Mesendoderm (in vitro differentiated cells): ENCODE data around the gene MAN1A2.

ENCODE experiments used
- DNase-seq: peaks from one replicate; pipeline ENCODE4 v3.0.0; 2013
- H2AK5ac ChIP-seq: 2 replicates; pipeline ENCODE4 v1.6.1; 2013; ENCODE audit warnings: low read length, inconsistent platforms
- H2BK120ac ChIP-seq: 2 replicates; pipeline ENCODE4 v1.6.1; 2013; ENCODE audit warnings: low read depth, mild to moderate bottlenecking, low read length, moderate library complexity, mixed read lengths
- H2BK15ac ChIP-seq: replicated peaks from 2 replicates; pipeline ENCODE4 v1.6.1; 2013; ENCODE audit warnings: low read depth, mild to moderate bottlenecking, moderate library complexity
- H2BK5ac ChIP-seq: 2 replicates; pipeline ENCODE4 v1.6.1; 2013; ENCODE audit warnings: low read length, inconsistent platforms
- H3K18ac ChIP-seq: 2 replicates; pipeline ENCODE4 v1.6.1; 2013; ENCODE audit warnings: mild to moderate bottlenecking, low read length, mixed read lengths
- H3K23ac ChIP-seq: one replicate; pipeline ENCODE4 v1.6.1; 2013; ENCODE audit warnings: low read length
- H3K27ac ChIP-seq: 2 replicates; pipeline ENCODE4 v1.5.1; 2013; ENCODE audit warnings: low read depth, mild to moderate bottlenecking, inconsistent platforms, low read length, moderate library complexity
- H3K27me3 ChIP-seq: 2 replicates; pipeline ENCODE4 v1.6.1; 2013; ENCODE audit warnings: low read length, control low read depth, mild to moderate bottlenecking, inconsistent platforms; ENCODE audit not compliant: insufficient read depth, poor library complexity
- H3K36me3 ChIP-seq: 2 replicates; pipeline ENCODE4 v1.6.1; 2013; ENCODE audit warnings: low read length, inconsistent platforms; ENCODE audit not compliant: control insufficient read depth, insufficient read depth
- H3K4ac ChIP-seq: one replicate; pipeline ENCODE4 v1.6.1; 2013; ENCODE audit warnings: low read depth, mild to moderate bottlenecking, low read length, moderate library complexity
- H3K4me1 ChIP-seq: 2 replicates; pipeline ENCODE4 v1.6.1; 2013; ENCODE audit warnings: low read depth, low read length, inconsistent platforms; ENCODE audit not compliant: control insufficient read depth
- H3K4me2 ChIP-seq: 2 replicates; pipeline ENCODE4 v1.6.1; 2013; ENCODE audit warnings: low read length
- H3K4me3 ChIP-seq: 2 replicates; pipeline ENCODE4 v1.5.1; 2013; ENCODE audit warnings: mild to moderate bottlenecking, low read length
- H3K56ac ChIP-seq: one replicate; pipeline ENCODE4 v1.6.1; 2013; ENCODE audit warnings: low read length
- H3K79me1 ChIP-seq: 2 replicates; pipeline ENCODE4 v1.6.1; 2013; ENCODE audit warnings: low read length, inconsistent platforms
- H3K79me2 ChIP-seq: 2 replicates; pipeline ENCODE4 v1.6.1; 2013; ENCODE audit warnings: mild to moderate bottlenecking, low read length; ENCODE audit not compliant: control insufficient read depth, insufficient read depth
- H3K9ac ChIP-seq: 2 replicates; pipeline ENCODE4 v1.6.1; 2013; ENCODE audit warnings: low read length, inconsistent platforms
- H4K5ac ChIP-seq: one replicate; pipeline ENCODE4 v1.6.1; 2013; ENCODE audit warnings: low read length
- H4K8ac ChIP-seq: one replicate; pipeline ENCODE4 v1.6.1; 2013; ENCODE audit warnings: low read depth, mild to moderate bottlenecking, control low read depth, low read length, moderate library complexity
- WGBS: extraction: QIAGEN DNeasy Blood & Tissue Kit; methylation state at CpG from one replicate; pipeline ENCODE4 v1.1.7; 2013; ENCODE audit warnings: low lambda C conversion rate, missing lambda C conversion rate; ENCODE audit not compliant: insufficient coverage; ENCODE audit errors: extremely low coverage; 5-methylcytosine and 5-hydroxymethylcytosine counted together

The MAN1A2 gene

DNA sequence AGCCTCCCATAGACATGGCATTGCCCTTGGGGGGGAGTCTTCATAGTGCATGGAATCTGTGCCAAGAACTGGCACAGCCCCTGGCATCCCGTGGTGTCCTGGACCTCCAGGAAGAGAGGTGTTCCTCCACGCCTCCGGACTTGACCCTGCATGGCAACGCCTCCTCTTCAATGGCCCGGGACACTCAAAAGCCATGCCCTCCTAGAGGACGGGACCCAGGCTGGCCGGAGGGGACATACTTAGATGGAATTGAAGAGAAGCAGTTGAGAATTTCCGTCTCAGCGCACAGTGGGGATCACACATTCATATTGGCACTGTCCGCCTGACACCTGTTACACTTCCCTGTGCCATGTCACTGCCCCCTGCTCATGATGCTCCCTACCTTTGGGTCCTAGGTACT is 200.2 kb downstream of the MAN1A2 start:
- no peak overlapping the region for H3K9ac ChIP-seq

DNA sequence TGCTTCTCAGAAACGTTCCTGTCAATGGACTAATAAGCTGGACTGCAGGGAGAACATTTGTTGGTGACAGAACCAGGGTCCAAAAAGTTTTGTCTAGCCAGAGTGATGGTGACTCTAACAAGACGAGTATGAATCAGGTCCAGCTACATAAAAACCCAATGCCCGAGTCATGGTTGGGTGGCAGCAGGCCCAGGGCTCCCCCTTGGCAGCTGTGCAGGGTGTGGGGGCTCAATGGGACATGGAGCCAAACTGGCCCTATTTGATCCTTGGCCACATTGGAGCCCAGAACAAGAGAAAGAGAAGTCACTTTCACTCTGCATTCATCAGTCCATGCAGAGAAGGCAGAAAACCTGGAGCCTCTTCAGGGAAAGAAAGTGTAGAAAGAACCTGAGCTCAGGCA is 200.7 kb downstream of the MAN1A2 start:
- H3K27ac ChIP-seq: no peak overlapping the region
- DNase-seq: no peak
- H2AK5ac ChIP-seq: no peak overlapping the region
- WGBS: no CpG with 5 or more reads among the region's 3 CpGs
- H4K5ac ChIP-seq: no peak overlapping the region
- no peak overlapping the region for H2BK120ac ChIP-seq
- H3K9ac ChIP-seq: no peak overlapping the region
- H3K56ac ChIP-seq: no peak overlapping the region
- H2BK5ac ChIP-seq: no peak overlapping the region
- H3K36me3 ChIP-seq: no peaks in the 10 kb centered on the region
- H3K23ac ChIP-seq: no peak overlapping the region
- no peak overlapping the region for H3K4me2 ChIP-seq
- no peak overlapping the region for H2BK15ac ChIP-seq
- H3K79me2 ChIP-seq: no peaks in the 10 kb centered on the region
- H4K8ac ChIP-seq: no peak overlapping the region
- no peaks in the 10 kb centered on the region for H3K4me1 ChIP-seq
- H3K4ac ChIP-seq: no peak overlapping the region
- H3K27me3 ChIP-seq: no peaks in the 10 kb centered on the region
- H3K79me1 ChIP-seq: no peaks in the 10 kb centered on the region
- no peak overlapping the region for H3K18ac ChIP-seq
- H3K4me3 ChIP-seq: no peak overlapping the region

More for the DNA sequence above, 200.2 kb downstream of the MAN1A2 start:
- no peak overlapping the region for H3K27ac ChIP-seq
- H3K36me3 ChIP-seq: no peaks in the 10 kb centered on the region
- H3K79me1 ChIP-seq: no peaks in the 10 kb centered on the region
- no CpG with 5 or more reads among the region's 10 CpGs for WGBS
- no peak overlapping the region for H3K4ac ChIP-seq
- H3K27me3 ChIP-seq: no peaks in the 10 kb centered on the region
- no peak for DNase-seq
- H3K23ac ChIP-seq: no peak overlapping the region
- H2AK5ac ChIP-seq: no peak overlapping the region
- no peak overlapping the region for H2BK120ac ChIP-seq
- H4K5ac ChIP-seq: no peak overlapping the region
- H3K4me3 ChIP-seq: no peak overlapping the region
- no peak overlapping the region for H3K18ac ChIP-seq
- no peaks in the 10 kb centered on the region for H3K79me2 ChIP-seq
- no peak overlapping the region for H4K8ac ChIP-seq
- H3K4me2 ChIP-seq: no peak overlapping the region
- no peak overlapping the region for H2BK5ac ChIP-seq
- H3K4me1 ChIP-seq: no peaks in the 10 kb centered on the region
- H2BK15ac ChIP-seq: no peak overlapping the region
- no peak overlapping the region for H3K56ac ChIP-seq

DNA sequence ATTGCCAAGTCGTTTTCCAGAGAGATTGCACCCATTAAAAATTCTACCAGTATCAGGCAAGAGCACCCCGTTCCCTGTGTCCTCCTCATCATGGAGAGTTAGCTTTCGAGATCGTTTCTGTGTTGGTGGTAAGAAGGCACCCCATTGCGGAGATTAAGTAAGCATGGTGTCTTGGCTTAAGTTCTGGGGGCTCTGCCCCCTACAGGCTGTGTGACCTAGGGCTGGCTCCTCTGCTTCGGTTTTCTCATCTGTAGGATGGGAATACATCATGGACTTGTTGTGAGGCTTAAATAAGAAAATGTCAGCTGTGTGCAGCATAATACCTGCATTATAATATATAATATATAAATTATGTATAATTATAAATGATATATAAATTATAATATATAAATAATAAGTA is 201.8 kb downstream of the MAN1A2 start:
- Histone ChIP-seq H3K79me2 (no peaks in the 10 kb centered on the region), H3K4me3 (no peak overlapping the region), H3K4me1 (no peaks in the 10 kb centered on the region), H2BK120ac (no peak overlapping the region), H3K79me1 (no peaks in the 10 kb centered on the region), H3K23ac (no peak overlapping the region), H4K5ac (no peak overlapping the region), H3K4ac (no peak overlapping the region), H3K56ac (no peak overlapping the region), H3K27me3 (no peaks in the 10 kb centered on the region), H2AK5ac (no peak overlapping the region), H4K8ac (no peak overlapping the region), H2BK15ac (no peak overlapping the region), H3K27ac (no peak overlapping the region), H3K4me2 (no peak overlapping the region), H3K36me3 (no peaks in the 10 kb centered on the region), H2BK5ac (no peak overlapping the region), H3K9ac (no peak overlapping the region), H3K18ac (no peak overlapping the region)
- WGBS: no CpG with 5 or more reads among the region's 6 CpGs
- no peak for DNase-seq

DNA sequence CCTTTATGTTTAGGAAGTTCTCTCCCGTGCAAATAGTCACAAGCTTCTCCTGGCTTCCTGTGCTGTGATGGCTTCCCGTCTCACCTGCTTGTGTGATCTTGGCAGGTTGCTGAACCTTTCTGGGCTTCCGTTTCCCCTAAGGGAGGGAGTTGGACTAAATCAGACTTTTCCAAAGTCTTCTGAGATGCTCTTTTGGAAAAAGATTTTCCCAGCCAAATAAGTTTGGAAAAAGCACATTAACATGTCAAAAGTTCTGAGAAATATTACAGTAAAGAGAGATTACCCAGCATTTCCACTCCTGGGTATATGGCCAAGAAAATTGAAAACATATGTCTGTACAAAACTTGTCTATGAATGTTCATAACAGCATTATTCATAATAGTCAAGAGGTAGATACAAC is 202.6 kb downstream of the MAN1A2 start:
- no peak overlapping the region for H3K4me3 ChIP-seq
- H3K4me2 ChIP-seq: no peak overlapping the region
- no peaks in the 10 kb centered on the region for H3K4me1 ChIP-seq
- H4K5ac ChIP-seq: no peak overlapping the region
- no CpG with 5 or more reads among the region's 3 CpGs for WGBS
- H3K9ac ChIP-seq: no peak overlapping the region
- no peak overlapping the region for H3K4ac ChIP-seq
- no peaks in the 10 kb centered on the region for H3K79me2 ChIP-seq
- no peak overlapping the region for H3K56ac ChIP-seq
- DNase-seq: no peak
- H2BK5ac ChIP-seq: no peak overlapping the region
- no peaks in the 10 kb centered on the region for H3K27me3 ChIP-seq
- no peak overlapping the region for H2AK5ac ChIP-seq
- no peak overlapping the region for H3K23ac ChIP-seq
- H3K27ac ChIP-seq: no peak overlapping the region
- no peaks in the 10 kb centered on the region for H3K79me1 ChIP-seq
- H2BK120ac ChIP-seq: no peak overlapping the region
- H3K18ac ChIP-seq: no peak overlapping the region
- H2BK15ac ChIP-seq: no peak overlapping the region
- H4K8ac ChIP-seq: no peak overlapping the region
- H3K36me3 ChIP-seq: no peaks in the 10 kb centered on the region

DNA sequence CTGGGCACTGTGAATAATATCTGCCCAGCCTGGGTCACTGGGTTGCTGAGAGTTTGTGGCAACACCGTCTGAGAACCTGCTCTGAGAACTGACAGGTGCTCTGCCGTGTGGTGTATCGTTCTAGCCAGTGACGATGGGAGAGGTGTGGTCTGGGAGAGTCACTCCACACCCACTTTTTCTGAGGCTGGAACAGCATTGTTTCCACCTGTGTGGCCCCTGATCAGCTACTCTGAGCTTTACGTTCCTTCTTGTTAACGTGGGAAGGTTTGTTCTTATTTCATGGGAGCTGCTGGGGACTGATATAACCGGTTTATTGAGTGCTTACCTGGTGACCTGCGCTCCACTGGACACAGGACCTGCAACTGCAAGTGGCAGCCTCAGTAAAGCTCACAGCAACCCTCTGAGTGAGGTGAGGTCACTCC is 203.8 kb downstream of the MAN1A2 start:
- H3K4me3 ChIP-seq: no peak overlapping the region
- H2BK5ac ChIP-seq: no peak overlapping the region
- H2AK5ac ChIP-seq: no peak overlapping the region
- H3K79me1 ChIP-seq: no peaks in the 10 kb centered on the region
- no peak overlapping the region for H4K5ac ChIP-seq
- H3K4me1 ChIP-seq: no peaks in the 10 kb centered on the region
- no peak overlapping the region for H3K9ac ChIP-seq
- H3K56ac ChIP-seq: no peak overlapping the region
- no peak overlapping the region for H4K8ac ChIP-seq
- no peak overlapping the region for H3K18ac ChIP-seq
- no peak overlapping the region for H2BK15ac ChIP-seq
- no peak overlapping the region for H3K4me2 ChIP-seq
- no peak overlapping the region for H2BK120ac ChIP-seq
- WGBS: no CpG with 5 or more reads among the region's 8 CpGs
- H3K36me3 ChIP-seq: no peaks in the 10 kb centered on the region
- no peak overlapping the region for H3K27ac ChIP-seq
- H3K23ac ChIP-seq: no peak overlapping the region
- no peaks in the 10 kb centered on the region for H3K27me3 ChIP-seq
- no peaks in the 10 kb centered on the region for H3K79me2 ChIP-seq
- no peak for DNase-seq
- H3K4ac ChIP-seq: no peak overlapping the region

DNA sequence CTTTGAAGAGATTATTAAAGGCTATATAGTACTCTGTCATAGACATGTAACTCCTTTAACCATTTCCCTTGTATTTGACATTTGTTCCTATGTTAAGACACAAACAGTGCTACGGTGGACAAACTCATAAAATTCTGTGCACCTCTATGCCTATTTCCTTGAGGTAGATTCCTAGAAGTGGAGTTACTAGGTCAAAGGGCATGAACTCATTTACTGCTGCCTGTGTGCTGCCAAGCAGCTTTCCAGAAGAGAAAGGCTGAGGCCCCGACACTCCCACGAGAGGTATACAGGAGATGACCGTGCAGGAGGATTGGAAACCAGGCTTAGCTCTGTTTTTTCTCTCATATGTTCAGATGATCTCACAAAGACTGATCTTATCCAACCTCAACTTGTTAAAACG is 204.2 kb downstream of the MAN1A2 start:
- no peak overlapping the region for H3K4ac ChIP-seq
- no peak overlapping the region for H2BK5ac ChIP-seq
- no peaks in the 10 kb centered on the region for H3K4me1 ChIP-seq
- H3K9ac ChIP-seq: no peak overlapping the region
- no peaks in the 10 kb centered on the region for H3K27me3 ChIP-seq
- WGBS: no CpG with 5 or more reads among the region's 5 CpGs
- H4K5ac ChIP-seq: no peak overlapping the region
- H2BK15ac ChIP-seq: no peak overlapping the region
- H3K4me2 ChIP-seq: no peak overlapping the region
- no peak overlapping the region for H2BK120ac ChIP-seq
- no peak overlapping the region for H3K4me3 ChIP-seq
- H3K79me2 ChIP-seq: no peaks in the 10 kb centered on the region
- H3K27ac ChIP-seq: no peak overlapping the region
- H4K8ac ChIP-seq: no peak overlapping the region
- H3K23ac ChIP-seq: no peak overlapping the region
- no peak overlapping the region for H3K56ac ChIP-seq
- no peak overlapping the region for H2AK5ac ChIP-seq
- DNase-seq: no peak
- no peaks in the 10 kb centered on the region for H3K36me3 ChIP-seq
- H3K18ac ChIP-seq: no peak overlapping the region
- no peaks in the 10 kb centered on the region for H3K79me1 ChIP-seq
